K562 (cell line): ENCODE measurements around the gene GDF15. TPM values are rescaled to one million over a fixed set of nuclear protein-coding genes. Genes with fewer than 3 reads are reported as not detected.
A peak's percentile ranks its signal among the peaks of the same experiment; 100 is the strongest.

Experiments
- CSDE1 ChIP-seq, 2 experiments: fragments of 450-650 bp; IDR thresholded peaks; 2 replicates each; pipeline ENCODE4 v1.6.1; 2016; ENCODE audit warnings: mild to moderate bottlenecking in 1 of 2
- CTCF ChIP-seq, 3 experiments: IDR thresholded peaks in 2 of 3; conservative IDR thresholded peaks in 1 of 3; 2 replicates each; pipeline ENCODE4 v1.5.1; 2011 to 2012; ENCODE audit warnings: low read length in 3 of 3, mild to moderate bottlenecking in 3 of 3, control low read depth in 2 of 3, improper control_type of control experiment in 1 of 3, inconsistent platforms in 1 of 3, low read depth in 1 of 3, mixed read lengths in 1 of 3, moderate library complexity in 1 of 3; ENCODE audit not compliant: insufficient read depth in 2 of 3
- ELF1 ChIP-seq: fragments of 200-800 bp; sonication (Bioruptor generic); IDR thresholded peaks from 2 replicates; pipeline ENCODE4 v1.6.1; 2016; ENCODE audit warnings: missing genetic modification characterization, missing compliant biosample characterization
- ELF2 ChIP-seq: fragments of 250-450 bp; sonication (Bioruptor Pico); IDR thresholded peaks from 2 replicates; pipeline ENCODE4 v1.5.0; 2021; ENCODE audit warnings: mild to moderate bottlenecking
- GATAD2B ChIP-seq: fragments of 450-650 bp; IDR thresholded peaks from 2 replicates; pipeline ENCODE4 v1.6.1; 2017; ENCODE audit warnings: mild to moderate bottlenecking, borderline replicate concordance
- HNRNPL ChIP-seq: fragments of 200-400 bp; formaldehyde crosslinking; IDR thresholded peaks from 2 replicates; pipeline ENCODE4 v1.6.1; 2017; ENCODE audit warnings: low read depth, mild to moderate bottlenecking, low read length
- KLF13 ChIP-seq: fragments of 450-650 bp; IDR thresholded peaks from 2 replicates; pipeline ENCODE4 v1.6.1; 2016; ENCODE audit warnings: missing genetic modification characterization, low read depth, mild to moderate bottlenecking, missing compliant biosample characterization, moderate library complexity, borderline replicate concordance
- MTA3 ChIP-seq: fragments of 450-650 bp; formaldehyde crosslinking; IDR thresholded peaks from 2 replicates; pipeline ENCODE4 v1.6.1; 2017; ENCODE audit warnings: mild to moderate bottlenecking, borderline replicate concordance
- NCOA1 ChIP-seq: fragments of 450-650 bp; IDR thresholded peaks from 2 replicates; pipeline ENCODE4 v1.6.1; 2016; ENCODE audit warnings: low read depth
- SAFB2 ChIP-seq: fragments of 200-400 bp; formaldehyde crosslinking; IDR thresholded peaks from 2 replicates; pipeline ENCODE4 v1.6.1; 2018; ENCODE audit warnings: borderline replicate concordance, low read length, low read depth, moderate library complexity; ENCODE audit not compliant: severe bottlenecking
- SMAD4 ChIP-seq: fragments of 250-450 bp; sonication (Bioruptor Pico); conservative IDR thresholded peaks from 2 replicates; pipeline ENCODE4 v1.8.0; 2021; ENCODE audit warnings: inconsistent platforms, mild to moderate bottlenecking, moderate library complexity
- TAF1 ChIP-seq: IDR thresholded peaks from 2 replicates; pipeline ENCODE4 v1.6.1; 2011; ENCODE audit warnings: mild to moderate bottlenecking, low read length, moderate library complexity; ENCODE audit not compliant: insufficient read depth, control insufficient read depth, severe bottlenecking; ENCODE audit errors: extremely low read depth
- TSC22D4 ChIP-seq: fragments of 450-650 bp; IDR thresholded peaks from 2 replicates; pipeline ENCODE4 v1.6.1; 2016; ENCODE audit warnings: missing genetic modification characterization, missing biosample characterization, control low read depth
- XRCC3 ChIP-seq: fragments of 450-650 bp; IDR thresholded peaks from 2 replicates; pipeline ENCODE4 v1.6.1; 2017; ENCODE audit warnings: mild to moderate bottlenecking, moderate library complexity
- ZMIZ1 ChIP-seq, 2 experiments: fragments of 150-350 bp in 1 of 2; IDR thresholded peaks; 2 replicates each; pipeline ENCODE4 v1.6.1; 2012 to 2016; ENCODE audit warnings: low read depth in 2 of 2, low read length in 2 of 2, mild to moderate bottlenecking in 1 of 2, moderate library complexity in 1 of 2
- ZNF41 ChIP-seq: fragments of 250-450 bp; sonication (Bioruptor Pico); conservative IDR thresholded peaks from 2 replicates; pipeline ENCODE4 v1.4.0; 2020; ENCODE audit warnings: mild to moderate bottlenecking
- ZNF583 ChIP-seq: fragments of 250-450 bp; sonication (Bioruptor Pico); IDR thresholded peaks from 2 replicates; pipeline ENCODE4 v1.4.0; 2020
- ZNF609 ChIP-seq: sonication (generic); formaldehyde crosslinking; IDR thresholded peaks from 2 replicates; pipeline ENCODE4 v1.8.1; 2023; ENCODE audit warnings: missing genetic modification reagents, mild to moderate bottlenecking, borderline replicate concordance
- ZNF717 ChIP-seq: fragments of 250-450 bp; sonication (Bioruptor Pico); IDR thresholded peaks from 2 replicates; pipeline ENCODE4 v1.5.0; 2021
- polyA plus RNA-seq, 8 experiments: library from polyadenylated mRNA; depleted of rRNA in 4 of 8; stranded (reverse) in 5 of 8; unstranded in 3 of 8; fragments of >200 nt; fragmentation: Nextera tagmentation in 2 of 8; fragmentation: Illumina TruSeq in 1 of 8; extraction: Ambion mirVana in 2 of 8; extraction: Trizol in 1 of 8; gene quantifications; 2 replicates each; pipeline versions ENCODE4 v1.2.1 to v1.2.3, GENCODE V29; 2011 to 2014; ENCODE audit warnings: inconsistent platforms in 1 of 8, missing spikeins in 1 of 8
- total RNA-seq, 7 experiments: library from RNA; depleted of rRNA in 6 of 7; stranded (reverse); fragments of >200 nt in 6 of 7; fragmentation: Illumina TruSeq in 2 of 7; extraction: Trizol in 2 of 7; gene quantifications; 2 replicates each; pipeline versions ENCODE4 v1.2.1 to v1.2.3, GENCODE V29; 2011 to 2021; ENCODE audit warnings: low replicate concordance in 1 of 7

GDF15 gene
- total and polyA plus RNA-seq, 9 of the 15 experiments (the other 6 are each of a cell fraction or from before 2014, with no cell fraction given): 2.3 to 82.4 (median 12.5) TPM

- no peak for TF ChIP-seq ZNF609 (CRISPR knock-in tag)
- peak; percentile 69 to 77 (median 71) for TF ChIP-seq CTCF (IDR thresholded peaks at IDR 0.05 in 2 of 3, conservative IDR thresholded peaks at IDR 0.05 in 1 of 3; ENCODE audit: insufficient read depth in 2 of 3, low read depth in 1 of 3, low read length in 3 of 3)
- TF ChIP-seq ZNF717 (CRISPR knock-in tag): no peak
- TF ChIP-seq SAFB2: no peak
- 0 out of 2 replicates have a peak, but pooled peaks have one; percentile 56 for TF ChIP-seq MTA3
- TF ChIP-seq ELF1 (tag): peak; percentile 77
- TF ChIP-seq XRCC3: no peak
- no peak for TF ChIP-seq HNRNPL
- TF ChIP-seq TSC22D4 (tag): no peak
- TF ChIP-seq ZMIZ1 (IDR thresholded peaks at IDR 0.05; ENCODE audit: low read depth in 2 of 2, low read length in 2 of 2): no peak
- no peak for TF ChIP-seq NCOA1
- TF ChIP-seq ELF2 (CRISPR knock-in tag): 0 out of 2 replicates have a peak, but pooled peaks have one; percentile 55
- no peak for TF ChIP-seq ZNF583 (CRISPR knock-in tag)
- no peak for TF ChIP-seq GATAD2B
- no peak for TF ChIP-seq ZNF41 (CRISPR knock-in tag)
- TF ChIP-seq TAF1: no peak
- no peak for TF ChIP-seq CSDE1 (IDR thresholded peaks at IDR 0.05)
- no peak for TF ChIP-seq KLF13
- TF ChIP-seq SMAD4 (CRISPR knock-in tag): no peak
These were observed 15.7 kb downstream of the GDF15 start (continued) for GRCh38 chr19:18401580-18402112.
